ENCODE measurements around the gene EPAS1.
A peak's percentile ranks its signal among the peaks of the same experiment; 100 is the strongest.

Gene EPAS1

DNA sequence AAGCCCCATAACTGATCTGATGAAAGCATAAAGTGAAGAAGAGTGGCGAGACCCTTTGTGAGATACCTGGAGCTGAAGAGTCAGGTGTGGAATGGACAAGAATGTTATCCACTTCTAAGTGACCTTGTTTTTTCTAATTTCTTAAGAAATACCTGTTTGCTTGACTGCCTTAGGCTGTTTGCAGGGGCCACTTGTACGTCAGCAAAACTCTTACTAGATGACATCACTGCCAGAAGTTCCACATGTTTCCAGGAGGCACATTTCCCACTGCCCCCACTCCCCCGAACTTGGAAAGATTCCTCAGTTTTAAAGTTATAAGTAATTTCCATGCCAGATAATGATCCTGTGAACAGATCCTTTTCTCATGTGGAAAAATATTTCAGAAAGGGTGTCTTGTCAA, 8.0 kb downstream of the EPAS1 start:
- peak overlapping the region; percentile 47 for H3K4me3 Mint-ChIP-seq
- no peaks in the 10 kb centered on the region for H3K9me3 Mint-ChIP-seq
- no peaks in the 10 kb centered on the region for H3K36me3 Mint-ChIP-seq
- H3K27me3 Mint-ChIP-seq: peaks cover 40% of the 10 kb centered on the region
- no peak overlapping the region for H3K27ac Mint-ChIP-seq
- peaks cover 27% of the 10 kb centered on the region for H3K4me1 Mint-ChIP-seq

DNA sequence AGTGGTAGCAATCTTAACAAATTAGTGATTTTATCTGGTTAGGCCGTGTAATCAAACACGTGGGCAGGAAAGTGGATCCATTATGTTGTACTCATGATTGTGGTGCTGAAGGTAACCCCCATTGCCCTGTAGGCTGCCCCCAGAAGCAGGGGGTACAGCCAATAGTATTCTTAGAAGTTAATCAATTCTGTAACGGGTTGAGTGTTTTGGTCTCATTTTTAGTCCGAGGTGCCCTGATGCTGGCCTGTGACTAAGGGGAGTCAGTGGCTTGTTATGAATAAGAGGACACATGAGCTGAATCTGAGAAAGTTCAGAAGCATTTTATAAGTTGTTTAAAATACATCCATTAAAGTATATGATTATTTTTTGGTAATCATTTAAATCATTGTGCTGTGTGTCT, 8.6 kb downstream of the EPAS1 start:
- peaks cover 27% of the 10 kb centered on the region for H3K4me1 Mint-ChIP-seq
- peaks cover 39% of the 10 kb centered on the region for H3K27me3 Mint-ChIP-seq
- H3K9me3 Mint-ChIP-seq: no peaks in the 10 kb centered on the region
- no peaks in the 10 kb centered on the region for H3K36me3 Mint-ChIP-seq
- H3K4me3 Mint-ChIP-seq: no peak overlapping the region
- no peak overlapping the region for H3K27ac Mint-ChIP-seq

DNA sequence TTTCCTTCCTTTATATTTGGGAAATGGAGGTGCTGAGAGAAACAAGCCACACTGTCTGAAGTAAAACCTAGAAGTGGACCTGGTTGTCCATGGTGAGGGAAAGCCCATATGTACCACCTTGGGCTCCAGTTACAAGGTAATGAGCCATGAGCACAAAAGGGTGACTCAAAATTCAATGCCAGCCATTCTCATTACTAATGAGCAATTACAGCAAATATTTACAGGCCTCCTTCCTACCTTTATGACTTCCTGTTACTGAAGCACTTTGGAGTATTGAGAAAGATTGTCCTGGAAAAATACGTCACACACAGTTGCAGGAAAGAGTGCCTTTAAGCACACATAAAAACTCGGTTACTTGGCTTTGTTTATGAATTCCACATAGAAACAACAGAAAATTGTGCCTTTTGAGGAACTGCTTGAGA, 9.1 kb downstream of the EPAS1 start:
- H3K27ac Mint-ChIP-seq: no peak overlapping the region
- H3K9me3 Mint-ChIP-seq: no peaks in the 10 kb centered on the region
- H3K36me3 Mint-ChIP-seq: no peaks in the 10 kb centered on the region
- H3K4me3 Mint-ChIP-seq: no peak overlapping the region
- peaks cover 37% of the 10 kb centered on the region for H3K27me3 Mint-ChIP-seq
- H3K4me1 Mint-ChIP-seq: peaks cover 27% of the 10 kb centered on the region

DNA sequence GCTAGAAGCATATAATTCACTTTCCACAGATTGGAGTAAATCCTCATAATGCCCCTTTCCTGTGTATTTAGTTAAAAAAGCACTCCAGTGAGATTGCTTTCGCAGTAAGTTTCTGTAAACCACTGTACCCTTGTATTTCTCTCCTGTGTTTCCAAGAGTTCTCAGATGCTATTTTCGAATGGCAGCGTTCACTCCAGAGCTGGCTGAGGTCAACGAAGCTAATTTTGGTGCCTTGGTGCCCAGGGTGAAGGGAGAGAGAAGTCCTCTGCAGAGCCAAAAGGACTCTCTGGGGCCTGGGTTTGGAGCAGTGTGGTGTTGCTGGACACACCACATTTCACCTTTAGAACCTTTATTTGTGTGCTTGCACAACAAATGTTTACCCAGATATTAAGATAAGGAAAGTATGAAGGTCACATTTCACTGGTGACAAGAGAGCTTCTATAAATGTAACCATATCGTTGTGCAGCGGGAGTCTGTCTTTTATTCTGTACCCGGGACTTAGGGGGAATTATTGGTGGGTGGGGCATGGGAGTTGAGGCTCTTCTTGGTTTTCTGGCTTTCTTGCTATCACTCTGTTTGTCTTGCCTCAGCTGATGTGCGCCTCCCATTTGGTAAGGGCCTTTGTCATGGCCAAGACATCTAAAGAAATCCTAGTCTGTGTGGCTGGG, 9.9 kb downstream of the EPAS1 start:
- Mint-ChIP-seq H3K27ac (no peak overlapping the region), H3K9me3 (no peaks in the 10 kb centered on the region), H3K4me3 (no peak overlapping the region), H3K4me1 (peaks cover 27% of the 10 kb centered on the region), H3K36me3 (no peaks in the 10 kb centered on the region), H3K27me3 (peaks cover 36% of the 10 kb centered on the region)

DNA sequence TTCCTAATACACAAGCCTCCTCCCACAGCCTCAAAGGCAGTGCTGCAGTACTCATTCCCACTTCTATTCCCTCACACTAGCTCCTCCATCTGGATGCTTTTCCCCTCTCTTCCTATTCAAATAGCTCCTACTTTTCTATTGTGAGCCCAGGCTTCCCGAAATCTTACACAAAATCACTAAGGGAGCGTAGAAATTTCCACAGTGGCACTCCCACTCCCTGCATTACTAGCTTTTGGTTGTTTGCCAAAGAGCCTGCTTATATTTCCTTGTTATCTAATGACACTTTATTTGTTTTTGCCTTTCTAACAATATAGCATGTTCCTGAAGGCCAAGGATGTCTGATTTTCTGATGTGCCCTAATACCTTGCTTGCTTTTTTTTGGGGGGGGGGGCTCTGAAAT, 10.9 kb downstream of the EPAS1 start:
- Mint-ChIP-seq H3K9me3 (no peaks in the 10 kb centered on the region), H3K4me3 (no peak overlapping the region), H3K27ac (no peak overlapping the region), H3K36me3 (no peaks in the 10 kb centered on the region), H3K4me1 (peaks cover 27% of the 10 kb centered on the region), H3K27me3 (peaks cover 29% of the 10 kb centered on the region)

DNA sequence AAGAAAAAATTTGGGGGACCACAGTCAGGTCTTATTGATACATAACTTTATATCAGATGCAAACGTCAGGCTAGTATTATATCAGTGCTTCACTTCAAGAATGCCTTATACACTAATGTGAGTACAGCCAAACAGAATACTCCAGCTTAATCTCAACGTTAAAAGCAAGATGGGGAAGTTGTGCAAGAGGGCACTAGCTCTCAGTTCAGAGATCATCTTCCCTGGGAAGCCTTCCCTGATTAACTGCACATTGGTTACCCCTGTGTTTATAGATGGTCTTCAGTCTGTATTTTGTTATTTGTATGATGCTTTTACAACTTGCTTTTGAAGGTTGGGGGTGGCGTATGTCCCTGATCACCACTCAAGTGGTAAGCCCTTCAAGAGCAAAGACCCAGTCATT, 11.4 kb downstream of the EPAS1 start:
- Mint-ChIP-seq H3K27ac (no peak overlapping the region), H3K27me3 (peaks cover 29% of the 10 kb centered on the region), H3K36me3 (no peaks in the 10 kb centered on the region), H3K9me3 (no peaks in the 10 kb centered on the region), H3K4me1 (peaks cover 22% of the 10 kb centered on the region), H3K4me3 (no peak overlapping the region)

DNA sequence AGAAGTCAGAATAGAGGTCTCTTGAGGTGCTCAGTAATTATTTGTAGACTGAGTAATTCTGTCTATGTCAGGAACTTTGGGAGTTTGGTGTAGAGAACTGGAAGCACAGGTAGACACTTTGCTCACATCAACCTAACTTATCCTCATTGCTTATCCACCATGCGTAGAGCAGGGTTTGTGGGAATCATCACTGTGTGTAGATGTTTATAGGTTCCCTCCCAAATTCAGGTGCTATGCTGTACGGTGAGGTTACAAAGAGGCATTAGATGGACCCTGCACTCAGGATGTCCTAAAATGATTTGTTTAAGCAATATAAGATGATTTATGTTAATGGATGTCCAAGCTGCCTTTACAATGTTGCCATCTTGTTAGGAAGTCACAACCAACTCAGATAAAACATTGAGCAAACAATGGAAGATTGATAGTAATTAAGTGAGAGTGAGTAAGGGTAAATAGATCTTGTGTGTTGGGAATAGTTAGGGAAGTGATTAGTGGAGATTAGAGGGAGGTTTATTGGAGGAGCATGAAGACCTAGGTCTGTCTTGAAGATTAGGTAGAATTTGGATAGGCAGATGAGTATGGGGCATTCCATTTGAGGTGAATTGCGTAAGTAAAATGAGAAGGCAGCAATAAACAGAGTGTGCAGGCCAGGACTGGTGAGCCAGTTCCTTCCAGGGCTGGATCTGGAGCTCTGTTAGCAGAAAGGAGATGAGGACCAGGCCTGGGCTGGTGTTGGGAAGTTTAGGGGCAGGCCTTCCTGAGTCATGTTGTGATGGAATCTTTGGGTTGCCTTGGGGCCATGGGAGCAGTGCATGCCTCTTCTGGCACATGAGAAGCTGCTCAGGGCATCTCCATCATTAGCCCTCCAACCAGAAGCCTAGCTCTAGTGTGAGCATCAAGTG, 12.1 kb downstream of the EPAS1 start:
- Mint-ChIP-seq H3K9me3 (no peaks in the 10 kb centered on the region), H3K4me1 (peaks cover 15% of the 10 kb centered on the region), H3K36me3 (no peaks in the 10 kb centered on the region), H3K4me3 (no peak overlapping the region), H3K27me3 (peaks cover 26% of the 10 kb centered on the region), H3K27ac (no peak overlapping the region)

DNA sequence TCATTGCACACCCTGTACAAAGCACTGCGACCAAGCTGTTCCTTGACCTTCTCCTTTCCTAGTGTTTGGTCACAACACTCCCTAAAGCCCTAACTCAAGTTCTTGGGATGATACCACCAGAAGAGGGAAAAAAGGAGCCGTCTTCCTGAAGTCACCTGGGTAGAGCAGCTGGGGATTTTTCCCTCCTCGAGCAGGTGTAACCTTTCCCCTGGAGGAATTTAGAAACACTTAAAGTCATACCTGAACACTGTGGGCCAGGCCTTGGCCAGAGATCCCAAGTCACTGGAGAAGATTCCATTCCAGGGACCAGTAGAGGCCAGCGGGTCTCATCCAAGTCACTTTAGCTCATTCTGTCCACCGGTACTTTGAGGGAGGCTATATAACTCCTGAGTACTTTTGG, 13.2 kb downstream of the EPAS1 start:
- H3K27me3 Mint-ChIP-seq: peaks cover 22% of the 10 kb centered on the region
- no peaks in the 10 kb centered on the region for H3K36me3 Mint-ChIP-seq
- no peak overlapping the region for H3K4me3 Mint-ChIP-seq
- H3K27ac Mint-ChIP-seq: no peak overlapping the region
- H3K4me1 Mint-ChIP-seq: peaks cover 4% of the 10 kb centered on the region
- no peaks in the 10 kb centered on the region for H3K9me3 Mint-ChIP-seq

DNA sequence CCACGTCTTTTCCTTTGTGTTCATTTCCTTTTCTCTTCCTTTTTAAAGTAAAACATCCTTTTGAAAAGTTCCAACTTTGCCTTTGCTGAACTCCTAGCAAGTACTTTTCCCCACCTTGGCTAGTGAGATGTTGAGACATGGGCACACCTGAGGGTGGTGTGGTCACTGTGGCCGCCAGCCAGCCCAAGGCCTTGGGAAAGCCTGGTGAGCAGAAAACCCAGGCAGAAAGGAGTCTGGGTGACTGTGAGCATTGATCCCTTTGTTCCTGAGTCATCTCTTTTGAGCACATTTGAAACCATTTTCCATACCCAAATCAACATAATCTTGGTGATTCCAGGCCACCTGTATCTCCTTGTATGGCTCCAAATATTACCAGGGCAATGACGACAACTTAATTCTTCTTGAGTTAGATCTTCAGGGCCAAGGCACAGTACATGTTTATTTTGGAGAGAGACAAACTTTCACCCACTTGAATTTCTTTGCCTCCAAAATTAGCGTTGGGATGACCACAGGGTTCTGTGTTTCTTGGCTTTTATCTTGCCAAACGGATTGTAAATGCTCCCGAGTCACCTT, 14.5 kb downstream of the EPAS1 start:
- H3K4me1 Mint-ChIP-seq: no peaks in the 10 kb centered on the region
- no peaks in the 10 kb centered on the region for H3K36me3 Mint-ChIP-seq
- peaks cover 20% of the 10 kb centered on the region for H3K27me3 Mint-ChIP-seq
- H3K27ac Mint-ChIP-seq: no peak overlapping the region
- H3K9me3 Mint-ChIP-seq: no peaks in the 10 kb centered on the region
- no peak overlapping the region for H3K4me3 Mint-ChIP-seq

DNA sequence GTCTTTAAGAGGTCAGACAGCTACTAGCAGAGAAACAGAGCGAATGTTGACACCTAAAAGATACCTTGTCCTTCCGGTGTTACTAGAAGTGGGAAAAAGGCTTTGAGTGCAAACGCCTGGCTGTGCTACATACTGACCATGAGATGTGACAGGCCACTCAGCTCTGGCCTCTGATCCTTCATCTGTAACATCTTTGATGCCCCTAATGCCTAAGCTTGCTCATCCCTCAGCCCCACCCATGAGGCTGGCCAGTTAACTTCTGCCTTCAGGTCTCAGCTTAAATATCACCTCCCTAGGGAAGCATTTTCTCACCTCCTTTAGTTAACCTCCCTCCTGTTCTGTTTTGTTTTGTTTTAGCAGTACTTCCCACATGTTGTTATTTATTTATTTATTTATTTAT, 15.9 kb downstream of the EPAS1 start:
- no peaks in the 10 kb centered on the region for H3K36me3 Mint-ChIP-seq
- H3K4me1 Mint-ChIP-seq: no peaks in the 10 kb centered on the region
- no peak overlapping the region for H3K4me3 Mint-ChIP-seq

DNA sequence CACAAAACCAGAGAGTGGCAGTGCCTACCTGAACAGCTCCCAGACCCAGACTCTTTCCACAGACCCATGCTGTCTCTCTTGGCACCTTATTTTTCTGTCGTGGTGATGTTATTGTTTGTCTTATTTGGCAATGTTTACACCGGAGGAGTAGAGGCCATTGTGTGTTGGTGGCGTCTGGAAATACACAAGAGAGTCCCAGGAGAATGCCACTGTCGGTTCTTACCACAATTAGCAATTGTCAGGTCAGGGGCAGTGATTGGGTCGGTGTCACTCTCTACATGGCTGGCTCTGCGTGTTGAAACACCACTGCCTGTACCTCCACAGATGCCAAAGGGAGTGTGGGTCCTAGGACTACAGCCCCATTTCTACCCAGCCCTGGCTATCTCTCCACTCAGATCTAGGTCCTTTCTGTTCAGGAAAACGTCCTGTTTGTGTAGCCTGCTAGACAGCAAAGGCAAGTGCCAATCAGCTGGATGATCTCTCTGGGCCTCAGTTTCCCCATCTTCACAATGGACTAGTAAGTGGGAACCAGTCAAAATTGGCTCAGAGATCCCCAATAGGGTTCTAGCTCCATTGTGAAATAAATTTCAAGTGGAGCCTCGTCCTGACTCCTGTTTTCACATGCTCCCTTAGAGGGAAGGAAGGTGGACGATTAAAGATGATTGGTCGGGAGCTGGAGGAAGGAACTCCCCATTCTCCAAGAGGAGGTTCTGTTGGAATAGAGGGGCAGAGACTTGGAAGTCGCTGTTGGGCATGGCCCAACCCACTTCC, 17.0 kb downstream of the EPAS1 start:
- H3K36me3 Mint-ChIP-seq: no peaks in the 10 kb centered on the region
- H3K4me3 Mint-ChIP-seq: no peak overlapping the region
- no peak overlapping the region for H3K27ac Mint-ChIP-seq

More for the DNA sequence above, 15.9 kb downstream of the EPAS1 start:
- Mint-ChIP-seq H3K9me3 (no peaks in the 10 kb centered on the region), H3K27me3 (peaks cover 14% of the 10 kb centered on the region), H3K27ac (no peak overlapping the region)

DNA sequence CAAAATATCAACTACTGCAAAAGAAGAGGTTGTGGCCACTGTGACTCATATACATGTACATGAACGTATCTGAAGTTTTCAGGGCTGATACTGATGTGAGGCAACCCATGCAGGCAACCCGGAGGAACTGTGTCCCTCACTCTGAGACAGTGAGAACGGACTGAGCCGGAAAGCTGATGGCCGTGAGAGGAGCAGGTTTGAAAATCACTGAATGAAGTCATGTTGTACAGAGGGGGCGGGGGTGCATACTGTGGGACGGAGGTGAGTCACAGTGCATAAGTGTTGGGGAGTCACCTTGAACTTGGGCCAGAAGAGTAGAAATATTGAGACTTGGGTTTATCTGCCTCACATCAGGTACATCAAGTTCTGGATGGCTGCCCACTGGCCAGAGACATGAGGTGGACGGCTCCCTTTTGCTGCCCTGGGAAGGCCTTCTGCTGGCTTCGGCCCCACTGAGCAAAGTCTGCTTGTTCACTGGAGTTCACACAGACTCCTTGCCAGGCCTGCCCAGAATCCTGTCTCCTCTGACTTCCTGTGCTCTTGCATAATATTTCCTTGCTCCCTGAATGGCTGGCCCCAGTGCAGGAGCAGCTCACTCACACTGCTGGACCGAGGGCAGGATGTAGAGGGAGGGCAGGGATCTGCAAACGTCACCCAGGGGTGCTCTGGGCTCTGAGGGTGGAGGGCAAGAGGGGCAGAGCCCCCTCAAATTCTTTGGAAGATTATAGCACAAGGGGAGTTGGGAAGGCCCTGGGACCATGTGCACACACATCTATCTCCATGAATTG, 18.1 kb downstream of the EPAS1 start:
- Mint-ChIP-seq H3K9me3 (no peaks in the 10 kb centered on the region), H3K4me1 (no peaks in the 10 kb centered on the region), H3K36me3 (no peaks in the 10 kb centered on the region), H3K27me3 (peaks cover 6% of the 10 kb centered on the region), H3K4me3 (no peak overlapping the region), H3K27ac (no peak overlapping the region)

More for the DNA sequence above, 17.0 kb downstream of the EPAS1 start:
- Mint-ChIP-seq H3K9me3 (no peaks in the 10 kb centered on the region), H3K27me3 (peaks cover 11% of the 10 kb centered on the region), H3K4me1 (no peaks in the 10 kb centered on the region)

DNA sequence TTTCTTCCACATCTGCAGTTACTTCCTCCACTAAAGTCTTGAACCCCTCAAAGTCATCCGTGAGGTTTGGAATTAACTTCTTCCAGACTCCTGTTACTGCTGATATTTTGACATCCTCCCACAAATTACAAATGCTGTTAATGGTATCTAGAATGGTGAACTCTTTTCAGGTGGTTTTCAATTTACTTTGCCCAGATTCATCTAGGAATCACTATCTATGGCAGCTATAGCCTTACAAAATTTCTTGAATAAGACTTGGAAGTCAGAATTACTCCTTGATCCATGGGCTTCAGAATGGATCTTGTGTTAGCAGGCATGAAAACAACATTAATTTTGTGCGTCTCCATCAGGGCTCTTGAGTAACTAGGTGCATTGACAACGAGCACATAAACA, 19.9 kb downstream of the EPAS1 start:
- Mint-ChIP-seq H3K36me3 (no peaks in the 10 kb centered on the region), H3K9me3 (no peaks in the 10 kb centered on the region), H3K27ac (no peak overlapping the region), H3K4me3 (no peak overlapping the region), H3K27me3 (peaks cover 2% of the 10 kb centered on the region), H3K4me1 (no peaks in the 10 kb centered on the region)

DNA sequence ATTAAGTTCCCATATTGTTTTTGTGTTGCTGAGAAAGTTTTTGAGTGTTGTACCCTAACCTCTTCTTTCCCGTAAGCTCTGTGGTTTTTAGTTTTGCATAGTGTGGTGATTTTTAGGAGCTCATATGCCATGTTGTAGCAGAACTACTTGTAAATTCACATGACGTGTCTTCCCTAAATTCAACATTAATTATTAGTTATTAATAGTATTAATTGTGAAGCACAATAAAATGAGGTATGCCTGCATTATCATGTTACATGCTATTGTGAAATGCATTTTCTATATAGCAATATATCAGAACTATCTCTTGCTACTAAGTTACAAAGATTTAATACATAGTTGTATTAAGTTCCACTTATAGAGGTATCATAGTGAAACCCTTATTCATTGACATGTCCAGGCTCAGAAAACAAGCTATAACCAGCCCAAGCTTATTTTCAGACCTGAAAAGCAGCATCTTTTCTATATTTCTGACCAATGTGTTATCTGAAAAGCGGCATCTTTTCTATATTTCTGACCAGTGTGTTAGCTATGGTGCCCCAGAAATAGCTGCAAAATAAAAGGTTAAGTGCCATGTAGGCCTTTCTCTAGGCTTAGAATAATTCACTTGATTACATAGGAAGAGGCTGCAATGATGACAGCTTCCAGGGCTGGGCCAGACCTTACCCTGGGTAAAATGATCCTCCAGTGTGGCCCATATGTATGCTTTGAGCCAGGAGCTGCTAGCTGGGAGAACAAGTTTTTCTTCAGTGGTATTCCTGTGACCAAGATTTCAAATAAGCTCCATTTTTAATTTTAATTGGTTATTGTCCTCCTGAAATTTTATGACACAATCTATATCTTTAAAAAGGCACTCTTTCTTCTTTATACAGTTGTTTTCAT, 21.6 kb downstream of the EPAS1 start:
- no peak overlapping the region for H3K4me3 Mint-ChIP-seq
- H3K27ac Mint-ChIP-seq: no peak overlapping the region
- H3K27me3 Mint-ChIP-seq: no peaks in the 10 kb centered on the region
- H3K36me3 Mint-ChIP-seq: no peaks in the 10 kb centered on the region
- no peaks in the 10 kb centered on the region for H3K9me3 Mint-ChIP-seq
- H3K4me1 Mint-ChIP-seq: no peaks in the 10 kb centered on the region

Measured in activated naive CD4-positive, alpha-beta T cell treated with anti-CD3 and anti-CD28 coated beads, Interleukin-2, amount 50 U/mL, for 24 hours (primary cell).